HG02759 (cell line): ENCODE data around the gene NAA50.

Experiments used
- ATAC-seq: cut with Tn5 transposase; IDR thresholded peaks from one replicate; pipeline ENCODE4 v1.9.1; 2021; ENCODE audit warnings: mild to moderate bottlenecking, moderate library complexity; ENCODE audit not compliant: unreplicated experiment

NAA50 gene

DNA sequence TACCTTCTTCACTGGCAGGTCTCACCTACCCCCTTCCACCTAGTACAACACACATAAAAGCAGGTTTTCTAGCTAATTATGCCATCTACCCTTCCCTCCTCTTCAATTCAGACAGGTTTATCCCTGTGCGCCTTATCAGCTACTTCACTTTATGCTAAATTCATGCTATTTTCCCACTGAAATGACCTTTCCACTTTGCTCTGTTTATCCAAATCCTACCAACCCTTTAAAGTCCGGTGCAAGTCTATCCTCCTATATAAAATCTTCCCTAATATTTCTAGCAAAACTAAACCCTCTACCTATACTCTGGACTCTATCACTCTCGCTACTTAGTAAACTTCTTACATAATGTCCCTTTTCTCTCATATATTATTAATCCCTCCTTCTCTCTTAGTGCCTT is 55.6 kb downstream of the NAA50 start:
- no peak for ATAC-seq

DNA sequence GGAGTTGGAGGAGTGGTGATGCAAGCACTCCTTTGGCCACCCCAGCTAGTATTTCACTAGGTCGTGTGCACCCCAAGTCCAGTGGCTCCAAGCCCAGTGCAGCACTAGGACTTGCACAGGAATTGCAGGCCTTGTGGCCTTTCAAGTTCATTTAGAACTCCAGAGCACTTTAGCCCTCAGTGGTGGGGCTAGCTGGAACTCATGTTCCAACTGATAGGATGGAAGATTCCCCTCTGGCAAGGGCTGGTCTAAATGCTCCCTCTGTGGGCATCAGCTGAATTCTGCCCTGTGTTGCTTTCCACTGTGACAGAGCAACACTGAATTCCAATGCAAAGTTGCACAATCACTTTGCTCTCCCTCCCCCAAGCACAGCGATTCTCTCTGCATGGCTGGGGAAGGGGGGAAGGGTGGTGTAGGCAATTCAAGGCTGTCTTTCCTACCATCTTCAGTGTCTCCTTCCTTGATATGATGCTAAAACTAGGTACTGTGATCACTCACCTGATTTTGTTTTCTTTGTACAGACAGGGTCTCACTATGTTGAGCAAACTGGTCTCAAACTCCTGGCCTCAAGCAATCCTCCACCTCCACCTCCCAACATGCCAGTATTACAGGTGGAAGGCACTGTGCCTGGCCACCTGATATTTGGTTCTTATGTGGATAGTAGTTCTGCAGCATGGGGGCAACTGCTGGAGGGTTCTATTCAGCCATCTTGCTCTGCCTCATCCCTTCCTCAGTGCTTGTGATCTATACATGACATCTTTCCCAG is 59.9 kb downstream of the NAA50 start:
- no peak for ATAC-seq

- ATAC-seq, result no peak
Observed at GRCh38 chr3:113685124-113685523, 60.9 kb downstream of the NAA50 start.

GRCh38 chr3:113684271-113684819 is 61.7 kb downstream of the NAA50 start:
- ATAC-seq, result no peak

- no peak for ATAC-seq
Observed at GRCh38 chr3:113678773-113679172, 67.3 kb downstream of the NAA50 start.

DNA sequence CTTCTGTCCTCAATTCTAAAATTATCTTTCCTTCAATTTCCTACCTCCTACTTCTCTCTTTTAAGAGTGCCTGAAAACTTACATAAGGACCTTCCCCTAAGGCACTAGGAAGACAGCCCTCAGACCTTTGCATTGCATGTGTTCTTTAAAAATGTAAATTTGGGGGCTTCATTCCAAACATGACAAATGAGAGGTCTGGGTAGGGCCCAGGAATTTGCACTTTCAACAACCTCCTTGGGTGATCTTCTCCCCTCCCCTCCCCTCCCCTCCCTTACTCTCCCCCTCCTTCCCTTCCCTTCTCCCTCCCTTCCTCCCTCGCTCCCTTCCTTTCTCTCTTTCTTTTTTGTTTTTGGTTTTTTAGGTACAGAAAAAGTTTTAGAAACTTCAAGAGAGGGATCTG is 68.3 kb downstream of the NAA50 start:
- no peak for ATAC-seq

DNA sequence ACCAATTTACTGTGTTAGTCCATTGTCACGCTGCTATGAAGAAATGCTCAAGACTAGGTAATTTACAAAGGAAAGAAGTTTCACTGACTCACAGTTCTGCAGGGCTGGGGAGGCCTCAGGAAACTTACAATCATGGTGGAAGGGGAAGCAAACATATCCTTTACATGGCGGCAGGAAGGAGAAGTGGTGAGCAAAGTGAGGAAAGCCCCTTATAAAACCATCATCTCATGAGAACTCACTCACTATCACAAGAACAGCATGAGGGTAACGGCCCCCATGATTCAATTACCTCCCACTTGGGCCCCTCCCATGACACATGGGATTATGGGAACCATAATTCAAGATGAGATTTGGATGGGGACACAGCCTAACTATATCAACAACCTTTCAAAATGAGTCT is 69.8 kb downstream of the NAA50 start:
- ATAC-seq, result no peak

DNA sequence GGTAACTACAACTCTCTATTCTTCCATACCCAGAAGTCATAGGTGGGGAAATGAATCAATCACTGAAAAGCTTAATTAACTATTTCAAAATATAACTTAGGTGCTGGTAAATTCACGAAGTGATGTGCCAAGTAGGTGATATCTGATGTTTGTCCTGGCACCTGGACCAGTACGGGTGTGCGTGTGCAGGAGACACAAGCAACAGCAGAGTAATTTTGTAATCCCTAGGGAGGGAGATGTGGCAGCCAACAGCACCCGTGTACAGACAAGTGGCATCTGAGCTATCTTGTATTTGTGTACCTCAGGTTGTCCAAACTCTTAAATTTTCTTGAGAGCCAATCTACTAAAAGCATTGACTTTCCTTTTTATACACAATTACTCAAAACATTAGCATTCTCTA is 72.5 kb downstream of the NAA50 start:
- no peak for ATAC-seq

DNA sequence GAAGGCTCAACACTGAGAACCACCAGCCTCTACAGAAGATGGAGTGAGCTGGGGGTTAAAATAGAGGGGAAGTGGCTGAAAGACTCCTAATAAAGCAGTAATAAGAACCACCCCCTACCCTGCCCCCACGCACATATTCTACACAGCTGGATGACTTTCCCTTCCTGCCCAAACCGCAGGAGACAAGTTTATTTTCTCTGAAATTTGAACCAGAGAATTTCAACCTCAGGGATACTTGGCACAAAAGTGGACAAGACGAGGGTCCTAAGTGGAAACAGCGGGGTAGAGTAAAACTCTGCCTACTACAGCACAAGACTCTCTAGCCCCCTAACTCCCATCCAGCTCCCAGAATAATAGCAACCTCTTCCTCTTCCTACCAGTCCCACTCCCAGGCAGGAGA is 78.0 kb downstream of the NAA50 start:
- no peak for ATAC-seq
